ENCODE measurements around the gene ANOS1.

ANOS1 gene

DNA sequence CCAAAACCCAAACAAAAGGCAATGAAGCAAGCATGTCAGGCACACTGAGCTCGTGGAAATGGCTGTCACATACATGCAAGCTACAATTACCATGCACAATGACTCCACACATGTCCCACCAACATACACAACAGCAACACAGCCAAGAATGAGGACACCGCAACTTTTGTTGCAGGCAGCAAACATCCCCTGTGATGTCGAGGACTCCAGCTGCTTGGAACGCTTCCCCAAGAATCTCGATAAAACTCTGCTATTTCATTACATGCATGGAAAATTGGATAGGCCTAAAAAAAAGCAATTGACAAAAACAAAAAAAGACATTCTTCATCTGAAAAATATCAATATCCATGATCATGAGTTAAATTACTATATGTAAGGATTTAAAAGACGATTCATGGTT lies 11.8 kb downstream of the ANOS1 start:
- Histone ChIP-seq H3K27ac (no peak overlapping the region), H3K4me3 (no peak overlapping the region)
- TF ChIP-seq CTCF (IDR thresholded peaks at IDR 0.05) = no peak
- DNase-seq (ENCODE audit: low spot score) = no peak

DNA sequence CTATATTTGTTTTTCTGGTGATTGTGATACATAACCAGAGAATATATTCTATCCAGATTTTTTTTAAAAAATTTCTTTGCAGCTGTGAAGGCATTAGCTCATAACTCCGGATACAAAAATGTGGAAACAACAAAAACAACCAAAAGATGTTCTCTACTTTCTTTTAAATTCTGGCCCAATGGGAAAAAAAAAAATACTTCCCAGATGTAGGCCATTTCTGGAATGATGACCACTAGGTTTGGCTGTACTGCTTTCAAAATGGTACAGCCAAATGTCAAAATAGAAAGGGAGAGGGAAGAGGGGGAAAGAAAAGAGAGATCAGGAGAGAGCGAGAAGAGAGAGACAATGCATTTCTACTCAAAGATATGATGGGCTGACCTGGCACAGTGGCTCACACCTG lies 14.6 kb downstream of the ANOS1 start:
- H3K27ac ChIP-seq = no peak overlapping the region
- H3K4me3 ChIP-seq = no peak overlapping the region
- DNase-seq (ENCODE audit: low spot score) = no peak
- no peak for TF ChIP-seq CTCF (IDR thresholded peaks at IDR 0.05)

- no peak for TF ChIP-seq CTCF (IDR thresholded peaks at IDR 0.05)
These were observed 17.8 kb downstream of the ANOS1 start for GRCh38 chrX:8714164-8714563.

DNA sequence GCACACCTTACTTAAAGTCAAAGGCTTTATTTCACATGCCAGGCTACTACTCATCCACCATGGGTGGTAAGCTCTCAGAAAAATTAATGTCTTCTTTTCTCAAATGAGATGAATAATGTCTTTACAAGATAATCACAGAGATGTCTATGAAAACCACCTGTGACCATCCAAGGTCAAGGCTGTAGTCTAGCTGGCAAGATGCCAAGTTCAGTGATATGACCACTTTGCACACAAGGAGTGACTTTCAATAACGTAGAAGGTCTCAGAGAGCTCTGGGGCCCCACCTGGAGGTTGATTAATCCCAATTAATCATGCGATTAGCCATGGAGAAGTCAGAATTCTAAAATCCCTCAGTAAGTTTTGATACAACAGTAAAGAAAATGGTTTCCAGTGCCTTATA lies 20.5 kb downstream of the ANOS1 start:
- no peak overlapping the region for H3K4me3 ChIP-seq
- DNase-seq (ENCODE audit: low spot score) = no peak
- no peak overlapping the region for H3K27ac ChIP-seq
- no peak for TF ChIP-seq CTCF (IDR thresholded peaks at IDR 0.05)

More at GRCh38 chrX:8714164-8714563, 17.8 kb downstream of the ANOS1 start:
- DNase-seq (ENCODE audit: low spot score) = no peak
- Histone ChIP-seq H3K4me3 (no peak overlapping the region), H3K27ac (no peak overlapping the region)

DNA sequence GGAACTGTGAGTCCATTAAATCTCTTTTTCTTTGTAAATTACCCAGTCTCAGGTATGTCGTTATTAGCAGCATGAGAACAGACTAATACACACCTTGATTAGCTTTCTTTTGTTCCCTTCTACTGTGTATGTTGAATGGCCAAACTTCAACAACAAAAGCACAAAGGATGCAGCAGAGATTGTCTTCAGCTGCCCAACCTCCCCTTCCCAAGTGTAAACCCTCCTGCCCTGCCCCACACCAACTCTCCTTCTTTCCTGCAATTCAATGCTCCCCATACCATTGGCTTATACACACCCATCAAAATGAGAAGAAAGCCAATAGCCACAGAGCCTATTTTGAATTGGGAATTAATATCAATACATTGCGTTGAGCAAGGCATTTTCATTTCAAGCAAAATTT lies 27.8 kb downstream of the ANOS1 start:
- H3K27ac ChIP-seq = no peak overlapping the region
- H3K4me3 ChIP-seq = no peak overlapping the region
- DNase-seq (ENCODE audit: low spot score) = no peak
- TF ChIP-seq CTCF (IDR thresholded peaks at IDR 0.05) = no peak

GRCh38 chrX:8692871-8693270 lies 39.1 kb downstream of the ANOS1 start:
- TF ChIP-seq CTCF (IDR thresholded peaks at IDR 0.05) = no peak
- H3K4me3 ChIP-seq = no peak overlapping the region
- DNase-seq (ENCODE audit: low spot score) = no peak
- no peak overlapping the region for H3K27ac ChIP-seq

- no peak overlapping the region for H3K4me3 ChIP-seq
- DNase-seq (ENCODE audit: low spot score) = no peak
- no peak overlapping the region for H3K27ac ChIP-seq
- TF ChIP-seq CTCF (IDR thresholded peaks at IDR 0.05) = no peak
These were observed 42.5 kb downstream of the ANOS1 start for GRCh38 chrX:8689473-8689872.

Measured in coronary artery (tissue), 2 donors.